DND-41 (cell line): ENCODE measurements around the gene KRI1.

Source experiments
- ATAC-seq: fragments of 200-7000 bp; cut with Tn5 transposase; 3 replicates; pipeline ENCODE4 v1.9.1; 2021; ENCODE audit warnings: low read depth; ENCODE audit not compliant: insufficient read depth
- DNase-seq: peaks from one replicate; pipeline ENCODE4 v3.0.0-alpha.2; 2020
- H2AFZ ChIP-seq: 2 replicates; pipeline ENCODE4 v1.6.0; 2012; ENCODE audit warnings: low read depth, low read length
- H3K27ac ChIP-seq: 2 replicates; pipeline ENCODE4 v1.5.1; 2012; ENCODE audit warnings: low read length, inconsistent platforms
- H3K27me3 ChIP-seq: fragments of 200-600 bp; sonication (generic); 2 replicates; pipeline ENCODE4 v1.6.0; 2012; ENCODE audit warnings: low read length, mild to moderate bottlenecking, inconsistent platforms; ENCODE audit not compliant: insufficient read depth, poor library complexity
- H3K36me3 ChIP-seq: 2 replicates; pipeline ENCODE4 v1.5.1; 2012; ENCODE audit warnings: low read length, inconsistent platforms; ENCODE audit not compliant: insufficient read depth
- H3K4me1 ChIP-seq: 2 replicates; pipeline ENCODE4 v1.5.1; 2012; ENCODE audit warnings: mild to moderate bottlenecking, low read length; ENCODE audit not compliant: insufficient read depth
- H3K4me2 ChIP-seq: 2 replicates; pipeline ENCODE4 v1.6.0; 2012; ENCODE audit warnings: mild to moderate bottlenecking, moderate library complexity, low read length, inconsistent platforms; ENCODE audit not compliant: insufficient read depth
- H3K4me3 ChIP-seq, 2 experiments: fragments of 200-600 bp in 1 of 2; shearing (Covaris generic) in 1 of 2; 2 replicates each; pipeline ENCODE4 v1.5.1; 2012 to 2016; ENCODE audit warnings: inconsistent platforms in 2 of 2, low read length in 2 of 2, mild to moderate bottlenecking in 2 of 2, low read depth in 1 of 2, moderate library complexity in 1 of 2
- H3K79me2 ChIP-seq: 2 replicates; pipeline ENCODE4 v1.6.0; 2012; ENCODE audit warnings: low read length, inconsistent platforms; ENCODE audit not compliant: insufficient read depth
- H3K9ac ChIP-seq: 2 replicates; pipeline ENCODE4 v1.6.0; 2012; ENCODE audit warnings: low read depth, mild to moderate bottlenecking, inconsistent platforms, low read length, moderate library complexity
- H3K9me3 ChIP-seq: 2 replicates; pipeline ENCODE4 v1.5.1; 2012; ENCODE audit warnings: low read length, moderate library complexity, mild to moderate bottlenecking, inconsistent platforms; ENCODE audit not compliant: insufficient read depth, severe bottlenecking
- H4K20me1 ChIP-seq: 2 replicates; pipeline ENCODE4 v1.6.0; 2012; ENCODE audit warnings: low read length; ENCODE audit not compliant: insufficient read depth
- CTCF ChIP-seq: IDR thresholded peaks from 2 replicates; pipeline ENCODE4 v1.5.1; 2012; ENCODE audit warnings: borderline replicate concordance, low read length, moderate library complexity, mild to moderate bottlenecking; ENCODE audit not compliant: poor library complexity, severe bottlenecking; ENCODE audit errors: extremely low read depth
- EZH2 ChIP-seq: IDR thresholded peaks from 3 replicates; pipeline ENCODE4 v1.6.1; 2012; ENCODE audit warnings: borderline replicate concordance, low read depth, mild to moderate bottlenecking, moderate library complexity, low read length, inconsistent platforms; ENCODE audit not compliant: severe bottlenecking

KRI1 gene

GRCh38 chr19:10587022-10587838 lies 21.4 kb upstream of the KRI1 start, which contains the start of gene AP1M2:
Gene AP1M2 (minus strand): TSS chr19:10587312. CDS start chr19:10587231, 81 bp downstream.
- Histone ChIP-seq H3K9ac (no peak within 1 kb of the TSS), H3K4me2 (no peak within 1 kb of the TSS), H2AFZ (no peak within 1 kb of the TSS), H3K4me1 (no peaks in the 10 kb centered on the region), H3K36me3 (no peaks in the 10 kb centered on the region), H3K79me2 (no peaks in the 10 kb centered on the region), H3K4me3 (no peak within 1 kb of the TSS), H3K9me3 (no peaks in the 10 kb centered on the region), H3K27ac (no peak within 1 kb of the TSS), H3K27me3 (no peaks in the 10 kb centered on the region), H4K20me1 (no peaks in the 10 kb centered on the region)
- TF ChIP-seq CTCF, result no peak
- no peak for TF ChIP-seq EZH2
- DNase-seq (no peak), ATAC-seq (no peak)

GRCh38 chr19:10586396-10586795 lies 20.6 kb upstream of the KRI1 start:
- TF ChIP-seq EZH2, result no peak
- TF ChIP-seq CTCF, result no peak
- no peak for DNase-seq
- Histone ChIP-seq H3K27me3 (no peaks in the 10 kb centered on the region), H3K9me3 (no peaks in the 10 kb centered on the region), H3K36me3 (no peaks in the 10 kb centered on the region), H2AFZ (no peak overlapping the region), H4K20me1 (no peaks in the 10 kb centered on the region), H3K4me3 (no peak overlapping the region), H3K4me2 (no peak overlapping the region), H3K79me2 (no peaks in the 10 kb centered on the region), H3K27ac (no peak overlapping the region), H3K4me1 (peaks cover 3% of the 10 kb centered on the region), H3K9ac (no peak overlapping the region)
- ATAC-seq, result no peak

- Histone ChIP-seq H3K27ac (no peak overlapping the region), H3K4me2 (no peak overlapping the region)
Measured at GRCh38 chr19:10583036-10583776, 17.4 kb upstream of the KRI1 start.

More at GRCh38 chr19:10583036-10583776, 17.4 kb upstream of the KRI1 start:
- no peaks in the 10 kb centered on the region for H3K27me3 ChIP-seq
- H3K9ac ChIP-seq, result no peak overlapping the region
- no peaks in the 10 kb centered on the region for H3K79me2 ChIP-seq
- H2AFZ ChIP-seq, result no peak overlapping the region
- H3K4me1 ChIP-seq, result peaks cover 7% of the 10 kb centered on the region
- H4K20me1 ChIP-seq, result no peaks in the 10 kb centered on the region
- TF ChIP-seq EZH2, result no peak
- no peak for TF ChIP-seq CTCF
- H3K9me3 ChIP-seq, result no peaks in the 10 kb centered on the region
- H3K4me3 ChIP-seq, result no peak overlapping the region
- ATAC-seq (no peak), DNase-seq (no peak)
- no peaks in the 10 kb centered on the region for H3K36me3 ChIP-seq
